HEK293 (cell line): ENCODE results near the gene SLC48A1.

Experiments used
- CTCF ChIA-PET: fragments of 350-600 bp; formaldehyde crosslinking; extraction: SDS; loops from one replicate; lab custom pipeline; 2021; ENCODE audit warnings: antibody characterized with exemption; lab: Yijun Ruan, JAX
- POLR2A ChIA-PET: fragments of 300-600 bp; formaldehyde crosslinking; extraction: SDS; loops from one replicate; lab custom pipeline; 2020; ENCODE audit warnings: antibody characterized with exemption, inconsistent platforms; lab: Yijun Ruan, JAX
- H3K27ac ChIP-seq: fragments of 200-500 bp; sonication (Bioruptor generic); 2 replicates; pipeline ENCODE4 v1.5.1; 2014; ENCODE audit warnings: low read depth, low read length, control low read depth, inconsistent platforms; ENCODE audit errors: extremely low read depth
- H3K36me3 ChIP-seq, 2 experiments: fragments of 200-500 bp in 1 of 2; sonication (Bioruptor generic) in 1 of 2; 1 replicate in 1 of 2; 2 replicates in 1 of 2; pipeline ENCODE4 v1.5.1; 2014 to 2017; ENCODE audit warnings: inconsistent platforms in 2 of 2, low read length in 2 of 2; ENCODE audit not compliant: control insufficient read depth in 2 of 2, insufficient read depth in 1 of 2
- H3K4me1 ChIP-seq: fragments of 200-500 bp; sonication (Bioruptor generic); 2 replicates; pipeline ENCODE4 v1.5.1; 2014; ENCODE audit warnings: mild to moderate bottlenecking, low read length, inconsistent platforms; ENCODE audit not compliant: control insufficient read depth, insufficient read depth
- H3K4me3 ChIP-seq: 2 replicates; pipeline ENCODE4 v1.5.1; 2011; ENCODE audit warnings: low read depth, mild to moderate bottlenecking, control low read depth, low read length, moderate library complexity
- H3K9me3 ChIP-seq: fragments of 200-500 bp; sonication (Bioruptor generic); 2 replicates; pipeline ENCODE4 v1.5.1; 2014; ENCODE audit warnings: low read depth, low read length, inconsistent platforms; ENCODE audit not compliant: control insufficient read depth, insufficient read depth
- CTCF ChIP-seq: fragments of 450-650 bp; formaldehyde crosslinking; IDR thresholded peaks from 2 replicates; pipeline ENCODE4 v1.5.1; 2016; ENCODE audit warnings: missing biosample characterization, missing genetic modification characterization
- GLI4 ChIP-seq: fragments of 450-650 bp; formaldehyde crosslinking; IDR thresholded peaks from 2 replicates; pipeline ENCODE4 v1.5.1; 2016; ENCODE audit warnings: missing biosample characterization, missing genetic modification characterization
- KLF9 ChIP-seq: fragments of 450-650 bp; formaldehyde crosslinking; IDR thresholded peaks from 2 replicates; pipeline ENCODE4 v1.5.1; 2016; ENCODE audit warnings: missing biosample characterization, missing genetic modification characterization, low read depth
- PRDM2 ChIP-seq: fragments of 450-650 bp; formaldehyde crosslinking; IDR thresholded peaks from 2 replicates; pipeline ENCODE4 v1.5.1; 2016; ENCODE audit warnings: missing biosample characterization, missing genetic modification characterization, borderline replicate concordance
- SP2 ChIP-seq: fragments of 450-650 bp; formaldehyde crosslinking; IDR thresholded peaks from 2 replicates; pipeline ENCODE4 v1.5.1; 2016; ENCODE audit warnings: missing biosample characterization, missing genetic modification characterization
- ZBTB17 ChIP-seq: fragments of 450-650 bp; formaldehyde crosslinking; IDR thresholded peaks from 2 replicates; pipeline ENCODE4 v1.5.1; 2016; ENCODE audit warnings: missing biosample characterization, missing genetic modification characterization
- ZBTB26 ChIP-seq: fragments of 450-650 bp; formaldehyde crosslinking; optimal IDR thresholded peaks from 2 replicates; pipeline ENCODE3; 2016; ENCODE audit warnings: missing biosample characterization, mild to moderate bottlenecking, missing genetic modification characterization
- ZNF148 ChIP-seq: fragments of 450-650 bp; formaldehyde crosslinking; IDR thresholded peaks from 2 replicates; pipeline ENCODE4 v1.5.0; 2017; ENCODE audit warnings: missing biosample characterization, missing genetic modification characterization, borderline replicate concordance
- ZNF24 ChIP-seq: fragments of 450-650 bp; formaldehyde crosslinking; IDR thresholded peaks from 2 replicates; pipeline ENCODE4 v1.5.1; 2016; ENCODE audit warnings: missing biosample characterization, missing genetic modification characterization
- ZNF354C ChIP-seq: fragments of 450-650 bp; formaldehyde crosslinking; IDR thresholded peaks from 2 replicates; pipeline ENCODE4 v1.5.1; 2016; ENCODE audit warnings: missing biosample characterization, missing genetic modification characterization, low read depth, borderline replicate concordance
- ZNF433 ChIP-seq: fragments of 450-650 bp; formaldehyde crosslinking; IDR thresholded peaks from 2 replicates; pipeline ENCODE4 v1.5.1; 2016; ENCODE audit warnings: missing biosample characterization, missing genetic modification characterization, low read depth
- ZNF544 ChIP-seq: fragments of 450-650 bp; formaldehyde crosslinking; IDR thresholded peaks from 2 replicates; pipeline ENCODE4 v1.5.0; 2017; ENCODE audit warnings: missing biosample characterization, missing genetic modification characterization
- ZNF549 ChIP-seq: fragments of 450-650 bp; IDR thresholded peaks from 2 replicates; pipeline ENCODE4 v1.5.1; 2018; ENCODE audit warnings: missing biosample characterization, missing genetic modification characterization, mild to moderate bottlenecking, inconsistent platforms, moderate library complexity
- ZNF596 ChIP-seq: fragments of 450-650 bp; IDR thresholded peaks from 2 replicates; pipeline ENCODE4 v1.5.0; 2018; ENCODE audit warnings: missing biosample characterization, mild to moderate bottlenecking, missing genetic modification characterization, moderate library complexity
- ZNF626 ChIP-seq: fragments of 450-650 bp; sonication (Bioruptor Pico); formaldehyde crosslinking; IDR thresholded peaks from 2 replicates; pipeline ENCODE4 v1.5.1; 2018; ENCODE audit warnings: missing biosample characterization, missing genetic modification characterization, inconsistent platforms
- ZSCAN18 ChIP-seq: fragments of 450-650 bp; formaldehyde crosslinking; IDR thresholded peaks from 2 replicates; pipeline ENCODE4 v1.5.1; 2016; ENCODE audit warnings: missing biosample characterization, missing genetic modification characterization

Gene SLC48A1

GRCh38 chr12:47785036-47785886, 12.2 kb downstream of the SLC48A1 start (continued):
- TF ChIP-seq PRDM2, result no peak
- no peak for TF ChIP-seq ZNF596 (tag by site-specific recombination)
- TF ChIP-seq ZNF24 (tag by site-specific recombination), result no peak
- TF ChIP-seq ZBTB17 (tag by site-specific recombination), result no peak
- TF ChIP-seq ZNF544 (tag by site-specific recombination), result no peak
- no peak for TF ChIP-seq GLI4 (tag by site-specific recombination)
- no peak for TF ChIP-seq ZNF354C (tag by site-specific recombination)

- TF ChIP-seq ZNF626 (tag by site-specific recombination) (no peak), ZBTB26 (no peak), ZNF596 (tag by site-specific recombination) (no peak), ZSCAN18 (no peak), SP2 (no peak), ZNF433 (tag by site-specific recombination) (no peak), ZNF549 (tag by site-specific recombination) (no peak), ZNF148 (no peak), KLF9 (no peak), CTCF (tag by site-specific recombination) (no peak)
- Histone ChIP-seq H3K27ac (no peak overlapping the region), H3K9me3 (no peaks in the 10 kb centered on the region), H3K4me3 (no peak overlapping the region), H3K4me1 (no peaks in the 10 kb centered on the region), H3K36me3 (peaks cover 3 to 97% of the 10 kb centered on the region in 2 experiments; a peak in 2 of 3 replicates)
- ChIA-PET POLR2A (no interaction called here), CTCF (interaction anchor here (0.6 to 10.6 kb wide), 5 partner anchors 42 to 68 kb away, joined by 3 to 112 read pairs (median 3); no protein-coding TSS in a partner anchor)
Observed at GRCh38 chr12:47785887-47786661, 13.0 kb downstream of the SLC48A1 start.
